Cardiac fibroblast (primary cell): Measurements from ENCODE around the gene ZNRD2.
A peak's percentile ranks its signal among the peaks of the same experiment; 100 is the strongest.

ENCODE experiments used
- DNase-seq, 2 donors: peaks; one replicate each; pipeline versions ENCODE4 v3.0.0 to v3.0.0-alpha.2; 2010; ENCODE audit warnings: low read depth in 2 of 2
- H3K4me3 ChIP-seq, 2 donors: replicated peaks in 1 of 2; 1 replicate in 1 of 2; 2 replicates in 1 of 2; pipeline ENCODE4 v1.5.1; 2011; ENCODE audit warnings: low read depth in 2 of 2, low read length in 2 of 2, mild to moderate bottlenecking in 2 of 2, moderate library complexity in 1 of 2
- TF ChIP-seq, protein P1 (sequence below): IDR thresholded peaks from one replicate; pipeline ENCODE4 v1.5.1; 2011; ENCODE audit warnings: low read depth, mild to moderate bottlenecking, low read length, inconsistent platforms

ZNRD2 gene

DNA sequence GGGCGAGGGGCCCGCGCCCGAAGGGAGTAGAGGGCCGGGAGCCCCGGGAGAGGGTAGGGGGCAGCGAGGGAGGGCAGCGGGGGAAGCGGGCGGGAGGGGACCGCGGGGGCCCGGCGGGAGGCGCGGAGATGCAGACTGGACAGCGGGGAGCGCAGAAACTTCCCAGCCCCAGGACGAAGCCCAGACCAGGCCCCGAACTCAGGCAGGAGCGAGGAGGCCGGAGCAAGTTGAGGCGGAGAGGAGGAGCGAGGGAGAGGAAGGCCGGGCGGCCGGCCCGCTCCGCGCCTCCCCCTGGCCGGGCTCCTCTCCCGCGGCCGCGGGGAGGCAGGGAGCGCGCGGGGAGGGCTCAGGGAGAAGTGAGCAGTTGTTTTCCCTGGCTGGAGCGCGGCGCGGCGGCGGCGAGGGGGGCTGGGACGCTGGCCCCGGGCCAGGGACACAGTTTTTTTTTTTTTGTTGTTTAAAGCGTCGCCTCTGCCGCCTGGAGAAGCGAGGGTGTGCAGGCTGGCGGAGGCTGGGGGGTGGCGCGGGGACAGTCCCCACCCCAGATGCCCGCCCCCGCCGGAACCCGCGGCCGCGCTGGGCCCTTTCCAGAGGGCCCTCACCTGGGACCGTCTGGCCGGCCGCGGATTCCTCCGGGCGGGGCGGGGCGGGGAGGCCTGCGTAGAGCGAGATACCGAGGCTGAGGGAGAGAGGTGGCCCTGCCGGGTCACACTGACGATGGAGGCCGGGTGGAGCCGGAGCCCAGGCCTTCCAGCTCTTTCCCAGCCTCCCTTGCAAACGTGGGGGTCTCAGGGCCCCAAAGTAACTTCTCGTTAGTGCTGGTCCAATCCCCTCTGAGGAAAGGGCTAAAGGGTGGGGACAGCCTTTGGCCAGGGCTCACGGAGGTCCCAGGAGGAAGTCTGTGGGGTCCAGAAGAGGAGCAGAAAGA, 12.0 kb upstream of the ZNRD2 start, which contains the start of gene LTBP3:
LTBP3 (minus strand) TSS at position 358 of the 928 bp plus-strand sequence. CDS start 400 bp downstream, outside the sequence.
- DNase-seq, result peak; percentile 79 to 92
- H3K4me3 ChIP-seq, result peak within 1 kb of the TSS; percentile 58 to 61
- TF ChIP-seq, protein P1, sequence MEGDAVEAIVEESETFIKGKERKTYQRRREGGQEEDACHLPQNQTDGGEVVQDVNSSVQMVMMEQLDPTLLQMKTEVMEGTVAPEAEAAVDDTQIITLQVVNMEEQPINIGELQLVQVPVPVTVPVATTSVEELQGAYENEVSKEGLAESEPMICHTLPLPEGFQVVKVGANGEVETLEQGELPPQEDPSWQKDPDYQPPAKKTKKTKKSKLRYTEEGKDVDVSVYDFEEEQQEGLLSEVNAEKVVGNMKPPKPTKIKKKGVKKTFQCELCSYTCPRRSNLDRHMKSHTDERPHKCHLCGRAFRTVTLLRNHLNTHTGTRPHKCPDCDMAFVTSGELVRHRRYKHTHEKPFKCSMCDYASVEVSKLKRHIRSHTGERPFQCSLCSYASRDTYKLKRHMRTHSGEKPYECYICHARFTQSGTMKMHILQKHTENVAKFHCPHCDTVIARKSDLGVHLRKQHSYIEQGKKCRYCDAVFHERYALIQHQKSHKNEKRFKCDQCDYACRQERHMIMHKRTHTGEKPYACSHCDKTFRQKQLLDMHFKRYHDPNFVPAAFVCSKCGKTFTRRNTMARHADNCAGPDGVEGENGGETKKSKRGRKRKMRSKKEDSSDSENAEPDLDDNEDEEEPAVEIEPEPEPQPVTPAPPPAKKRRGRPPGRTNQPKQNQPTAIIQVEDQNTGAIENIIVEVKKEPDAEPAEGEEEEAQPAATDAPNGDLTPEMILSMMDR, result no peak

DNA sequence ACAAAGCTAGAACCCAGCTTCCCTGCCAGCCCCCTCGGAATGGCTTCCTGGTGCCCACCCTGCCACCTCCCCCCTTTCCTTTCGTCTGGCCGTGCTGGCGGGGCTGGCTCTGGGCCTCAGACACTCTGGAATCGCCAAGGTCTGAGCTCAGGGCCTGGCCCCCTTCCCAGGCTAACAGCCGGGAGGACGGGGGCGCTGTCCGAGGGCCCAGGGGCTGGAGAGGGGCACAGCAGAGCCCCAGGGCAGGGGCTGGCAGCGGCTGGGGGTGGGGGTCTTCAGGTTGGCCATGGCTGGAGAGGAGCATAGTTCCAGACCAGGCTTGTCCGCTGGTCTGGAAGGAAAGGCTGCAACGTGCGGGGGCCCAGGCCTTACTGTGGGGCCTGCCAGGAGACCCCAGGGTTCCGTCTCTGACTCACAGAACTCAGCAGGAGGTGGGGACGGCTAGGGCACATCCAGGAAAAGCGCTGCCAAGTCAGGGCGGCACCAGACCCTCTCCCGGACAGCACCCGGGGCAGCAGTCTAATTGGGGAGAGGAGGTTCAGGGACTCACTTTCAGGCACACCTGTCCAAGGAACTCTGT, 11.3 kb upstream of the ZNRD2 start:
- peak overlapping the region in 1 of 2 donors; percentile 15 for H3K4me3 ChIP-seq
- TF ChIP-seq, protein P1, result no peak
- peak; percentile 36 to 71 for DNase-seq

DNA sequence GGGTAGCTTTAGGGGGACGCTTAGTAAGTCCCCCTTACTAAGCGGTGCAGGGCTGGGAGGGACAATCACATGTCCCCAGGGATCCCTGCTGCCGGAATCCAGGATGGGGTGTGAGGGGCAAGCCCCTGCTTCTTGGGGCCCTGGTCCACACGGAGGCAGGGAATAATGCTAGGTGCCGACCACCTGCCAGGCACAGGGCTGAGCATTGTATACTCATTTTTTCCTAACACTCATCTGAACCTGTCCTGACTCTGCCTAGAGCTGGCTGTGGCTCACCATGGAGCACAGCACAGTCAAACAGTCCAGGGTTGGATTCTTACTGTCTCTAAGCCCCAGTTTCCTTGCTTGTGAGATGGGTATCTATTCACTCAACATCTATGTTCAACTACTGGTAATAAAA, 10.7 kb upstream of the ZNRD2 start:
- no peak for DNase-seq
- TF ChIP-seq, protein P1, result no peak
- no peak overlapping the region for H3K4me3 ChIP-seq

- TF ChIP-seq, protein P1, result no peak
- peak; percentile 59 to 67 for DNase-seq
Observed at GRCh38 chr11:65559951-65560537, 10.2 kb upstream of the ZNRD2 start.

DNA sequence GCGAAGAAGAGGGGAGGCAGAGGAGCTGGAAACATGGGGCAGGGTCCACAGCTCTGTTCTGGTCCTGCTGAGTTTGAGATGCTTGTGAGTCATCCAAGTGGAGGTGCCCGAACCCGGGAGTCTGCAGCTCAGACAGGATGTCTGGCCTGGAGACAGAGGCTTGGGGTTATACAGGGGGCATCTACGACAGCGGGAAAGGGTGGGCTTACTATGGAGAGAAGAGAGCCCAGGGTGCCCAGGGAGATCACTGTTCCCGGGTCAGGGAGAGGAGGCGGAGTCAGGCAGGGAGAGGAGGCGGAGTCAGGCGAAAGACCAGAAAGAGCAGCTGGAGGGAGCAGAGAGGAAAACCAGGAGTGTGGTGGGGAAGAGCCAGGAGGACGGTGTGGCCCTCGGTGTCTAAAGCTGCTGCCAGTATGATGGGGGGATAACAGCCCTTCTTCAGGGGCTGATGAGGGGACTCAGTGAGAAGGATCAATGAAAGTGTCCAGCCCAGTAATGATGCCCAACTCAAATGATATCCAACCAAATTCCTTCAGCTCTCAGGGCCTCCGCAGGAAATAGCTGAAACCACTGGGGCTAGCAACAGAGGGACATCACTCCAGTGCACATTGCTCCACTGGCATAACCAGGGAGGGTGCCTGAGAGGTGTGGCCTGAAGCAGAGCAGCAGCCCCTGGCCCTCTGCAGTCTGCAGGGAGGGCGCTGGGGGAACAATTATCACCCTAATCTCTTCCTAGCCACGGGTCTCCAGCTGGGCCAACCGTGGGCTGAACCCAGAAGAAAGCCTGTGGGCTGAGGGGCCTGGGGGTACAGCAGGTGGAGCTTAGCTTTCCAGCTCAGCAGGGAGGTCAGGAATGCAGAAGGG, 9.5 kb upstream of the ZNRD2 start:
- no peak overlapping the region for H3K4me3 ChIP-seq
- DNase-seq, result peak; percentile 63 to 76
- TF ChIP-seq, protein P1, result no peak

More at GRCh38 chr11:65559951-65560537, 10.2 kb upstream of the ZNRD2 start:
- no peak overlapping the region for H3K4me3 ChIP-seq

DNA sequence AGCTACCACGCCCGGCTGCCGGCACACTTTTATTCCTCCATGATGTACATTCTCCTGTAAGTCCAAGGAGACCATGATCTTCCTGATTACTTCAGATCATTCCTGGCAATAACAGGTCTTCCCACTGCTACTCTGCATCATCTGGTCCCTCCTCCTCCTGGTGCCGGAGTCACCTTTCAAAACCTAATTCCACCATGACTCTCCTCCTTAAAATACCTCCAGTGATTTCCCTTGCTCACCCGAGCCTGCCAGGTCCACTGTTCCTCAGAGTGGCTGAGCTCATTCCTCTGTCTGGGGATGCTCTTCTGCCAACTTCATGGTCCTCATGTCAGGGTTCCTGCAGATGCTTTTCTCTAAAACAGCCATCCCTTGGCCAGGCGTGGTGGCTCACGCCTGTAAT, 8.3 kb upstream of the ZNRD2 start:
- no peak overlapping the region for H3K4me3 ChIP-seq
- TF ChIP-seq, protein P1, result no peak
- no peak for DNase-seq
